GM21360 (cell line): Measurements from ENCODE around the gene DMAP1.

Experiments used
- ATAC-seq: cut with Tn5 transposase; IDR thresholded peaks from one replicate; pipeline ENCODE4 v1.9.1; 2021; ENCODE audit warnings: mild to moderate bottlenecking, moderate library complexity; ENCODE audit not compliant: unreplicated experiment

The DMAP1 gene

GRCh38 chr1:44251989-44252671 lies 38.9 kb downstream of the DMAP1 start:
- ATAC-seq: no peak

- no peak for ATAC-seq
These were observed 41.2 kb downstream of the DMAP1 start for GRCh38 chr1:44254392-44254910.

GRCh38 chr1:44256762-44257554 lies 43.7 kb downstream of the DMAP1 start:
- ATAC-seq: no peak

GRCh38 chr1:44259090-44259489 lies 45.8 kb downstream of the DMAP1 start:
- no peak for ATAC-seq

- ATAC-seq: no peak
These were observed 47.5 kb downstream of the DMAP1 start for GRCh38 chr1:44260792-44261170.

GRCh38 chr1:44261171-44261817 lies 48.0 kb downstream of the DMAP1 start:
- no peak for ATAC-seq

- ATAC-seq: no peak
These were observed 48.7 kb downstream of the DMAP1 start for GRCh38 chr1:44261962-44262361.

- ATAC-seq: no peak
These were observed 49.1 kb downstream of the DMAP1 start for GRCh38 chr1:44262414-44262813.

GRCh38 chr1:44262816-44263567 lies 49.7 kb downstream of the DMAP1 start:
- ATAC-seq: no peak

GRCh38 chr1:44263568-44264450 lies 50.5 kb downstream of the DMAP1 start:
- ATAC-seq: no peak

GRCh38 chr1:44264451-44264771 lies 51.1 kb downstream of the DMAP1 start:
- no peak for ATAC-seq

- no peak for ATAC-seq
These were observed 52.5 kb downstream of the DMAP1 start for GRCh38 chr1:44265656-44266358.

- no peak for ATAC-seq
These were observed 53.4 kb downstream of the DMAP1 start for GRCh38 chr1:44266400-44267344.

GRCh38 chr1:44267438-44267837 lies 54.2 kb downstream of the DMAP1 start:
- ATAC-seq: no peak

GRCh38 chr1:44268054-44268453 lies 54.8 kb downstream of the DMAP1 start:
- ATAC-seq: no peak
